Fibroblast of mammary gland (primary cell): ENCODE data around the gene VOPP1.
A peak's percentile ranks its signal among the peaks of the same experiment; 100 is the strongest.

Source experiments
- DNase-seq: peaks from one replicate; pipeline ENCODE4 v3.0.0-alpha.2; 2010; ENCODE audit warnings: low read depth
- H3K4me3 ChIP-seq: 2 replicates; pipeline ENCODE4 v1.5.1; 2011; ENCODE audit warnings: low read depth, mild to moderate bottlenecking, low read length, moderate library complexity; ENCODE audit not compliant: control insufficient read depth
- CTCF ChIP-seq: conservative IDR thresholded peaks from 2 replicates; pipeline ENCODE4 v1.5.1; 2011; ENCODE audit warnings: low read depth, low read length, inconsistent platforms; ENCODE audit not compliant: control insufficient read depth, insufficient read depth

Gene VOPP1

GRCh38 chr7:55504093-55504859 is 68.0 kb downstream of the VOPP1 start:
- no peak for TF ChIP-seq CTCF
- DNase-seq: peak; percentile 25
- H3K4me3 ChIP-seq: no peak overlapping the region

- no peak for DNase-seq
- TF ChIP-seq CTCF: no peak
Measured at GRCh38 chr7:55502858-55503440, 69.4 kb downstream of the VOPP1 start.

GRCh38 chr7:55502124-55502857 is 70.0 kb downstream of the VOPP1 start:
- no peak overlapping the region for H3K4me3 ChIP-seq
- DNase-seq: no peak
- TF ChIP-seq CTCF: no peak

More at GRCh38 chr7:55502858-55503440, 69.4 kb downstream of the VOPP1 start:
- no peak overlapping the region for H3K4me3 ChIP-seq

- no peak for TF ChIP-seq CTCF
- DNase-seq: no peak
- no peak overlapping the region for H3K4me3 ChIP-seq
Measured at GRCh38 chr7:55501611-55502010, 70.7 kb downstream of the VOPP1 start.

- no peak for TF ChIP-seq CTCF
- no peak overlapping the region for H3K4me3 ChIP-seq
- no peak for DNase-seq
Measured at GRCh38 chr7:55500117-55500756, 72.1 kb downstream of the VOPP1 start.

GRCh38 chr7:55499591-55499990 is 72.7 kb downstream of the VOPP1 start:
- no peak for TF ChIP-seq CTCF
- DNase-seq: no peak
- no peak overlapping the region for H3K4me3 ChIP-seq
